HEK293 (cell line): ENCODE measurements around the gene P3H4.

Source experiments
- FEZF1 ChIP-seq: fragments of 450-650 bp; formaldehyde crosslinking; IDR thresholded peaks from 2 replicates; pipeline ENCODE4 v1.5.1; 2016; ENCODE audit warnings: missing biosample characterization, missing genetic modification characterization
- HOXD13 ChIP-seq: sonication (generic); formaldehyde crosslinking; IDR thresholded peaks from 2 replicates; pipeline ENCODE4 v1.8.0; 2022; ENCODE audit warnings: missing genetic modification reagents, borderline replicate concordance
- INSM2 ChIP-seq: fragments of 450-650 bp; formaldehyde crosslinking; IDR thresholded peaks from 2 replicates; pipeline ENCODE4 v1.5.1; 2016; ENCODE audit warnings: missing biosample characterization, missing genetic modification characterization
- KLF10 ChIP-seq: fragments of 450-650 bp; IDR thresholded peaks from 2 replicates; pipeline ENCODE4 v1.5.1; 2018; ENCODE audit warnings: missing biosample characterization, mild to moderate bottlenecking, missing genetic modification characterization
- KLF8 ChIP-seq: fragments of 450-650 bp; formaldehyde crosslinking; IDR thresholded peaks from 2 replicates; pipeline ENCODE4 v1.5.1; 2016; ENCODE audit warnings: missing biosample characterization, missing genetic modification characterization
- KLF9 ChIP-seq: fragments of 450-650 bp; formaldehyde crosslinking; IDR thresholded peaks from 2 replicates; pipeline ENCODE4 v1.5.1; 2016; ENCODE audit warnings: missing biosample characterization, missing genetic modification characterization, low read depth
- MYNN ChIP-seq: fragments of 450-650 bp; formaldehyde crosslinking; IDR thresholded peaks from 2 replicates; pipeline ENCODE4 v1.5.1; 2016; ENCODE audit warnings: missing biosample characterization, missing genetic modification characterization, borderline replicate concordance
- PRDM4 ChIP-seq: fragments of 450-650 bp; formaldehyde crosslinking; IDR thresholded peaks from 2 replicates; pipeline ENCODE4 v1.5.1; 2017; ENCODE audit warnings: missing biosample characterization, missing genetic modification characterization
- SP2 ChIP-seq: fragments of 450-650 bp; formaldehyde crosslinking; IDR thresholded peaks from 2 replicates; pipeline ENCODE4 v1.5.1; 2016; ENCODE audit warnings: missing biosample characterization, missing genetic modification characterization
- SP3 ChIP-seq: fragments of 450-650 bp; formaldehyde crosslinking; IDR thresholded peaks from 2 replicates; pipeline ENCODE4 v1.5.1; 2016; ENCODE audit warnings: missing biosample characterization, missing genetic modification characterization
- WT1 ChIP-seq: fragments of 450-650 bp; formaldehyde crosslinking; IDR thresholded peaks from 2 replicates; pipeline ENCODE4 v1.5.1; 2016; ENCODE audit warnings: missing biosample characterization, missing genetic modification characterization
- YY1 ChIP-seq: fragments of 450-650 bp; formaldehyde crosslinking; IDR thresholded peaks from 2 replicates; pipeline ENCODE4 v1.5.1; 2018; ENCODE audit warnings: missing biosample characterization, missing genetic modification characterization
- ZBTB11 ChIP-seq: fragments of 450-650 bp; formaldehyde crosslinking; conservative IDR thresholded peaks from 2 replicates; pipeline ENCODE4 v1.5.1; 2016; ENCODE audit warnings: low read depth, missing biosample characterization, missing genetic modification characterization
- ZFP69B ChIP-seq: fragments of 450-650 bp; formaldehyde crosslinking; IDR thresholded peaks from 2 replicates; pipeline ENCODE4 v1.5.1; 2016; ENCODE audit warnings: missing biosample characterization, missing genetic modification characterization
- ZNF274 ChIP-seq, 2 experiments: fragments of 200-500 bp in 1 of 2; fragments of 450-650 bp in 1 of 2; sonication (Bioruptor generic) in 1 of 2; formaldehyde crosslinking in 1 of 2; IDR thresholded peaks; 2 replicates each; pipeline versions ENCODE4 v1.5.1 to v1.6.1; 2014 to 2016; ENCODE audit warnings: borderline replicate concordance in 1 of 2, inconsistent platforms in 1 of 2, low read length in 1 of 2, missing biosample characterization in 1 of 2, missing genetic modification characterization in 1 of 2
- ZNF398 ChIP-seq: fragments of 450-650 bp; formaldehyde crosslinking; IDR thresholded peaks from 2 replicates; pipeline ENCODE4 v1.5.1; 2017; ENCODE audit warnings: missing biosample characterization, missing genetic modification characterization
- ZNF510 ChIP-seq: fragments of 450-650 bp; formaldehyde crosslinking; IDR thresholded peaks from 2 replicates; pipeline ENCODE4 v1.5.1; 2018; ENCODE audit warnings: mild to moderate bottlenecking, missing genetic modification characterization, missing biosample characterization; ENCODE audit not compliant: insufficient replicate concordance
- ZNF548 ChIP-seq: fragments of 450-650 bp; formaldehyde crosslinking; IDR thresholded peaks from 2 replicates; pipeline ENCODE4 v1.5.1; 2016; ENCODE audit warnings: missing biosample characterization, missing genetic modification characterization
- ZNF561 ChIP-seq: fragments of 450-650 bp; IDR thresholded peaks from 2 replicates; pipeline ENCODE4 v1.5.1; 2018; ENCODE audit warnings: missing biosample characterization, missing genetic modification characterization, borderline replicate concordance
- ZNF629 ChIP-seq: fragments of 450-650 bp; formaldehyde crosslinking; IDR thresholded peaks from 2 replicates; pipeline ENCODE4 v1.5.1; 2017; ENCODE audit warnings: missing biosample characterization, missing genetic modification characterization
- ZNF692 ChIP-seq: fragments of 450-650 bp; formaldehyde crosslinking; IDR thresholded peaks from 2 replicates; pipeline ENCODE4 v1.5.1; 2016; ENCODE audit warnings: missing biosample characterization, missing genetic modification characterization
- ZNF704 ChIP-seq: fragments of 450-650 bp; formaldehyde crosslinking; IDR thresholded peaks from 2 replicates; pipeline ENCODE4 v1.5.1; 2016; ENCODE audit warnings: missing biosample characterization, missing genetic modification characterization
- ZSCAN23 ChIP-seq: fragments of 450-650 bp; formaldehyde crosslinking; IDR thresholded peaks from 2 replicates; pipeline ENCODE4 v1.5.1; 2016; ENCODE audit warnings: missing biosample characterization, missing genetic modification characterization
- ZSCAN30 ChIP-seq: fragments of 450-650 bp; IDR thresholded peaks from 2 replicates; pipeline ENCODE4 v1.5.1; 2018; ENCODE audit warnings: missing biosample characterization, mild to moderate bottlenecking, missing genetic modification characterization, moderate library complexity

Gene P3H4

GRCh38 chr17:41785091-41785858 is 26.5 kb downstream of the P3H4 start (continued):
- TF ChIP-seq ZNF510 (no peak), ZSCAN30 (tag by site-specific recombination) (no peak), ZNF692 (peak; percentile 40; the same call in 1 of the 2 replicates), PRDM4 (tag by site-specific recombination) (no peak), ZBTB11 (no peak), WT1 (tag by site-specific recombination) (0 out of 2 replicates have a peak, but pooled peaks have one; percentile 11), ZNF548 (tag by site-specific recombination) (no peak), KLF8 (tag by site-specific recombination) (0 out of 2 replicates have a peak, but pooled peaks have one; percentile 45), YY1 (tag by site-specific recombination) (no peak), ZNF629 (tag by site-specific recombination) (peak; percentile 46), SP2 (tag by site-specific recombination) (peak; percentile 50), KLF9 (tag by site-specific recombination) (peak; percentile 67), ZNF561 (no peak), INSM2 (peak; percentile 57; the same call in 1 of the 2 replicates), ZNF398 (tag by site-specific recombination) (peak; percentile 76), ZNF704 (no peak), HOXD13 (CRISPR knock-in tag) (no peak), FEZF1 (tag by site-specific recombination) (peak; percentile 22; the same call in 1 of the 2 replicates), ZSCAN23 (tag by site-specific recombination) (0 out of 2 replicates have a peak, but pooled peaks have one; percentile 55), ZNF274 (IDR thresholded peaks at IDR 0.05; ENCODE audit: low read length) (no peak), ZNF274 (tag by site-specific recombination; IDR thresholded peaks at IDR 0.05; ENCODE audit: borderline replicate concordance) (no peak), ZFP69B (tag by site-specific recombination) (peak; percentile 63), SP3 (tag by site-specific recombination) (peak; percentile 77), KLF10 (tag by site-specific recombination) (peak; percentile 75), MYNN (tag by site-specific recombination) (no peak)
